Astrocyte of the cerebellum (primary cell): Measurements from ENCODE around the gene DNAAF1.

ENCODE experiments used
- DNase-seq: peaks from one replicate; pipeline ENCODE4 v3.0.0-alpha.2; 2011; ENCODE audit warnings: low read depth
- H3K4me3 ChIP-seq: 2 replicates; pipeline ENCODE4 v1.5.1; 2011; ENCODE audit warnings: mild to moderate bottlenecking, low read depth, low read length, moderate library complexity
- in situ Hi-C: cut with HindIII; loops from 2 replicates; pipeline ENCODE4 v1.10.0; 2017; ENCODE audit warnings: low sequenced_read_pairs
- TF ChIP-seq, protein P1 (sequence below): IDR thresholded peaks from 2 replicates; pipeline ENCODE4 v1.5.1; 2012; ENCODE audit warnings: low read length, low read depth, moderate library complexity, mild to moderate bottlenecking; ENCODE audit errors: missing control alignments

The DNAAF1 gene

DNA sequence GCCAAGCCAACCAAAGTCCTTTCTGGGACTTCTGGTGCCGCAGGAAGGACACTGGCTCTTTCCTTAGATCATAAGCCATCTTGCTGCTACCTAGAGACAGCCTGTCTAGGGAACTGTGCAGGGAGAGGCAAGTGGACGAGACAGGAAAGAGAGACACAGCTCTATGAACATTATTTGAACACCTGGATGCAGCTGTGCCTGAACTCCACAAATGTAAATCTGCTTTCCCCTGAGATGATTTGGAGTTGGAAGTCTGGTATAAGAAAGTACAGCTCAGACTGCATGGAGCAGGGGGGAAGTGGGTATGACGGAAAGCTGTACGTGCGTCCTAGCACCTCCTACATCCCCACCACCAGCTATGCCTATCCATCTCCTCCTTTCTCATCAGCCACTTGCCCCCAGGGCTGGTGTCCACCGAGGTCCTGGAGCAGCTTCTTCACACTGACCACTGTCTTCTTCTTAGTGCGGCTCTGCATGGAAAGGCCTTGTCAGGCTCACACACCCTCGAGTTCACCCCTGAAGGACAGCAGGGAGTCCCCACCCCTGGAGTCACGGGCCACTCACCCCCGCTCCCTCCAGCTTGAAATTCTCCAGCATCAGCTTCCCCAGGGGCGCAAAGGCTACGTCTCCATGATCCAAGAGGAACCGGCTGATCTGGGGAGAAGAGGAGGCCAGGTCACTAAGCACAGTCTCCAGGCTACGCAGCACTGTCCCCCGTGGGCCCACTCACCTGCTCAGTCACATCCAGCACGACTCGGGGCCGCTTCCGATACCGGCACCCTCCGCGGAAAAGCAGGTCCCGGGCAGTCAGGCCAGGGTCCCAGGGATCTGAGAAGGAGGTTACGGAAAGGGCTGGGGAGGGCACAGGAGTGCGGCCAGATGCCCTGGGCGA is 37.8 kb downstream of the DNAAF1 start:
- no peak overlapping the region for H3K4me3 ChIP-seq
- in situ Hi-C loops: no loop called here
- no peak for DNase-seq
- TF ChIP-seq, protein P1, sequence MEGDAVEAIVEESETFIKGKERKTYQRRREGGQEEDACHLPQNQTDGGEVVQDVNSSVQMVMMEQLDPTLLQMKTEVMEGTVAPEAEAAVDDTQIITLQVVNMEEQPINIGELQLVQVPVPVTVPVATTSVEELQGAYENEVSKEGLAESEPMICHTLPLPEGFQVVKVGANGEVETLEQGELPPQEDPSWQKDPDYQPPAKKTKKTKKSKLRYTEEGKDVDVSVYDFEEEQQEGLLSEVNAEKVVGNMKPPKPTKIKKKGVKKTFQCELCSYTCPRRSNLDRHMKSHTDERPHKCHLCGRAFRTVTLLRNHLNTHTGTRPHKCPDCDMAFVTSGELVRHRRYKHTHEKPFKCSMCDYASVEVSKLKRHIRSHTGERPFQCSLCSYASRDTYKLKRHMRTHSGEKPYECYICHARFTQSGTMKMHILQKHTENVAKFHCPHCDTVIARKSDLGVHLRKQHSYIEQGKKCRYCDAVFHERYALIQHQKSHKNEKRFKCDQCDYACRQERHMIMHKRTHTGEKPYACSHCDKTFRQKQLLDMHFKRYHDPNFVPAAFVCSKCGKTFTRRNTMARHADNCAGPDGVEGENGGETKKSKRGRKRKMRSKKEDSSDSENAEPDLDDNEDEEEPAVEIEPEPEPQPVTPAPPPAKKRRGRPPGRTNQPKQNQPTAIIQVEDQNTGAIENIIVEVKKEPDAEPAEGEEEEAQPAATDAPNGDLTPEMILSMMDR: no peak

DNA sequence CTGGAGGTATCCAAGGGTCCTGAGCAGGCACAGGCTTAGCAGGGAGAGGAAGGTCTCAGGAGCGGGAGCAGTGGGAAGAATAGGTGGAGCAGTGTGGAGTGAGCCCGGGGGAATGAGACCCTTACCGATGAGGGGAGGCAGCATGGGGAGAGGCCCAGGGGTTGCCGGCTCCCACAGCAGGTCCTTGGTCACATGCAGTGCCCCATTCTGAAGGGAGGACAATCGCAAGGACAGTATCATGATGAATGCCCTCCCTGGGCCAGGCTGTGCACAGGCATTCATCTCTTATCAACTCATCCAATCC is 38.4 kb downstream of the DNAAF1 start:
- in situ Hi-C loops: no loop called here
- H3K4me3 ChIP-seq: no peak overlapping the region
- TF ChIP-seq, protein P1: no peak
- DNase-seq: no peak

- in situ Hi-C loops: no loop called here
- no peak overlapping the region for H3K4me3 ChIP-seq
- TF ChIP-seq, protein P1: peak; percentile 22
- DNase-seq: no peak
Observed at GRCh38 chr16:84183911-84184591, 38.9 kb downstream of the DNAAF1 start.

DNA sequence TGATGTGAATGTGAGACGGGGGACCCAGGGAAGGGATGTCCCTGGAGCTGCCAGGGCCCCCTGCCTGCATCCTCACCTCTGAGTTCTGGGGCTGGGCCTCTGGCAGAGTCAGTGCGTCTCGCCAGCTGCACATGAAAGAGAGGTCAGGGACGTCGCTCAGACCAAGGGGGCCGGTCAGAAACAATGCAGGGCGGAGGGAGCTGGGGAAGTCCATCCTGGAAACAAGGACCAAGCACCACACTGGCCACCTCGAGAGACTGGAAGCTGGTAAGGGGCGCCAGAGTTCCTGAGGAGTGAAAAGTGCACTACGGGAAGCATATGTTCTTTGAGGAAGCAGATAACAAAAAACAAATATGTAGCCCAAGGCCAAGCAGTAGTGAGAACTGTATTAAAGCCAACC is 39.7 kb downstream of the DNAAF1 start:
- TF ChIP-seq, protein P1: no peak
- in situ Hi-C loops: no loop called here
- no peak overlapping the region for H3K4me3 ChIP-seq
- no peak for DNase-seq

DNA sequence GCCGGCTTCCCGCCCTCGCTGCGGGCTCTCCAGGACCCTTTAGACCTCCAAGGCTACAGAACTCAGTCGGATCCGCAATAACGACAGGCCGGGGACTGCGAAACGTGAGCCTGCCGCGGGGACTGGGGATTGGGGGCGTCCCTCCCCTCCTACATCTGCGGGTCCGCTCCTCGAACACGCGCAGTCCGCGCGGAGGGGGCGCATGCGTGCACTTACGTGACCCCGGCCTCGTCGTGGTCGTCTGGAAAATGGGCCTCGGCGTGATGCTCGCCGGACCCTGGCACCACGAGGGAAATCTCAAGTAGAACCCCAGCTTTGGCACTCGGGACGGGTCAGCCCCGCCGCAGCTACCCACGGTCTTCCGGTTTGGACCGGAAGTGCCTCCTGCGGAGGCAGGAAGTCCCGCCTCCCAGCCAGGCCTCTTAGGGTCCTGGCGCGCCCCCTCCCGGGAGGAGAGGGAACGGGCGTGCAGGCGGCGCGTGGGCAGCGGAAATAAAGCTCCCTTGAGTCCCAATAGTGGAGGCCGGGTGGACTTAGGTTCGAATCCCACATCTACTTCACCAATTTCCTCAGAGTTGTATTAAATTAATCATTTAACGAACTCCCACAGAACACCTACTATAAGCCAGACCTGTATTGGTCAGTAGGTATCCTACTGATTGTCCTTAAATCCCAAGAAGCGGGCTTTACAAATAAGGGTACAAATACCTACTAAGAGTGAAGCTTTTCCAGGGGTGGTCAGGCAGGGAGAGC is 41.8 kb downstream of the DNAAF1 start, which contains the start of gene TAF1C:
Gene TAF1C (minus strand): TSS at position 373 of the 753 bp plus-strand sequence. CDS start 2,069 bp downstream, outside the sequence.
- in situ Hi-C loops: no loop called here
- DNase-seq: peak; percentile 89
- TF ChIP-seq, protein P1: peak; percentile 98
- peak within 1 kb of the TSS; percentile 100 for H3K4me3 ChIP-seq

DNA sequence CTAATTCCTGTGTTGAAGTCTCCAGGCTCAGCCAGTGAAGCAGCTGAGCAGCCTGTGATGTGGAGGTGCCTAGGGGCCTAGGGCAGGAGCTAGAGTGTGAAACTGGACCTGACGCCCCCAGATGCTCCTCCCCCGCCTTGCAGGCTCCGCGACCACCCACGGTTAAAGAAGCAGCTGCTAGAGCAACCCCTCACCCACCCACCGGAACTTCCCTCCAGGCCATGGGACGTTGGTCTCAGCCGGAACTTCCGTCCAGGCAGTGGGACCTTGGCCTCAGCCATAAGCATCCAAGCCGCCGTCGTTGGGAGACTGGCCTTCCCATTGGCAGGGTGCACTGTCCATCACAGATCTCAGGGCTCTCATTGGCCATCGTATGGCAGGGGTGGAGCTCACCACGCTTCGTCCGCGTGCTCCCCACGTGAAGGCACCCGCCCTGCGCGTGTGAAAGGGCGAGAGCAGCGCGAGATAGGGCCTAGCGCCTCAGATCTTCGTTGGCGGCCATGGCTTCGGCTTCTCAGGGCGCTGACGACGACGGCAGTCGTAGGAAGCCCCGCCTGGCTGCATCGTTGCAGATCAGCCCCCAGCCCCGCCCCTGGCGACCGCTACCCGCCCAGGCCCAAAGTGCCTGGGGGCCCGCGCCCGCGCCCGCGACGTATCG is 45.8 kb downstream of the DNAAF1 start, which contains the start of gene ADAD2:
Gene ADAD2 (plus strand): TSS at position 427 of the 658 bp plus-strand sequence. CDS start 74 bp downstream, at position 501.
- in situ Hi-C loops: loop anchor here (5.0 kb wide), 1 partner anchor 54 kb away; no protein-coding TSS in a partner anchor
- no peak for DNase-seq
- H3K4me3 ChIP-seq: no peak within 1 kb of the TSS
- TF ChIP-seq, protein P1: no peak
